HG03571 (cell line): ENCODE results near the gene TTC7B.

Source experiments
- ATAC-seq: cut with Tn5 transposase; IDR thresholded peaks from one replicate; pipeline ENCODE4 v1.9.1; 2021; ENCODE audit not compliant: unreplicated experiment

Gene TTC7B

DNA sequence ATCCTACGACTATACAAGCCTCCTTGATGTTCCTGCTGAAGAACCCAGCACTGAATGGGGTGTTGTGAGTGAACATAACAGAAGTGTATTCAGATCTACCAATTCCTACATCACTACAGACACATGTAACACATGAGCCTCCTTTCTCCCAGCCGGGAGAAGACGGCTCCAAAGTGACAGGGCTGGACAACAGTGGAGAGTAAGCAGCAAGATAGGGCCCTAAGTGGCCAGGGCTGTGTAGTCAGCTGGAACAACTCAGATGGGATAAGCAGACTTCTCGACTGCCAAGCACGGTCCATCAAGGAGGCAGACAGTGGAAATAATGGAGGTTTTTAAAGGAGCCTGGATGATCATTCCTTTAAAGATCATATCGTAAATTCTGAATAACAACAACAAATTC is 73.5 kb downstream of the TTC7B start:
- ATAC-seq = no peak

DNA sequence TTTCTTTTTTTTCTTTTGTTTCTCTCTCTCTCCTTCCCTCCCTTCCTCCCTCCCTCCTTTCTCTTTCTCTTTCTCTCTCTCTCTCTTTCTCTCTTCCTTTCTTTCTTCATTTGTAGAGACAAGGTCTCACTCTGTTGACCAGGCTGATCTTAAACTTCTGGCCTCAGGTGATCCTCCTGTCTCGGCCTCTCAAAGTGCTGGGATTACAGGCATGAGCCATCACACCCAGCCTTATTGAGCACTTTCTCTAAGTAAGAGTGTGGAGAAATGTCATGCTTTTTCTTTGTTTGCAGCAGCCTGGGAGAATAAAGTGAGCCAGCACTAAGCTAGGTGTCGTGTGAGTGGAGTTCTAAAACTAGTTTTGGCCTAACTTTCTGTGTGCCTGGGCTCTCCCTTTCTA is 74.0 kb downstream of the TTC7B start:
- ATAC-seq = no peak

DNA sequence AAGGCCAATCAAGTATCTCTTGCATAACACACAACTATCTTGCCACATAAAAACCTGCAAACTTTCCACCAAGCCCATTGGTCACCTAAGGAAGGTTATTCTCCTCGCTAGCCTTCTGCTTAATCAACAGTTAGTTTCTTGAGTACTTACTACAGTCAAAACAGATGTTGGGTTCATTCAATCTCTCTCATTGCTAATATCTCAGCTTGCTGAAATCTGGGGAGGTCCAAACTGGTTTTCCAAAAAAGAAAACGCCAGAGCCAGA is 74.6 kb downstream of the TTC7B start:
- no peak for ATAC-seq

DNA sequence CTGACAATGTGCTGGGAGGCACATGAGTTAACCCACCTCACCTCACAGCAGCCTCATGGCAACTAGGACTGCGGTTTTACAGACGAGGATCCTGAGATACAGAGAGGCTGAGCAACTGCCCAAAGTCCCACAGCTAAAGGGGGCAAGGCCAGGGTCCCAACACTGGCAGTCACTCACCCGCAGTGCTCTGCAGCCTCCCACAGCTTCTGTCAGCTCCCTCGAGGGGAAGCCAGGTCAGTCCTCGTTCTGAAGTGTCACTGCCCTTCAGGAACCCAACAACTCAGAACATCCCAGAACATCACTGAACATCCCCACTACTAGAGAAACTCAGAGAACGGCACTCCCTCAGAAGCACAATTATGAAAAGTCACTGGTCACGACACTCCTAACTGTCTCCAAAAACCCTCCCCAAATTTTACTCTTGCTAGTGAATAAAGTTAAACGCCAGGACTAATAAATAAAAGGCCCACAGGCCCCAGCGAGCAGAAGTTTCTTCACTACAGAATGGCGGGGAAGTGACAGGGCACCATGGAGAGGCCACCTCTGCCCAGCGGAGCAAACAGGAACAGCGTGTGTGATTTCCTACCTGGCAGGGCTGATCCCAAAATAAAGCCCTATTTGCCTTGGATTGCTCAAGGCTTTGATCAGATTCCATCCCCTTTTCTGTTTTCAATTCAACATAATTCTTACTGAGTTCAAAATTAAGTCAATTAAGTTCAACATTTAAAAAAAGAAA is 75.1 kb downstream of the TTC7B start:
- no peak for ATAC-seq

DNA sequence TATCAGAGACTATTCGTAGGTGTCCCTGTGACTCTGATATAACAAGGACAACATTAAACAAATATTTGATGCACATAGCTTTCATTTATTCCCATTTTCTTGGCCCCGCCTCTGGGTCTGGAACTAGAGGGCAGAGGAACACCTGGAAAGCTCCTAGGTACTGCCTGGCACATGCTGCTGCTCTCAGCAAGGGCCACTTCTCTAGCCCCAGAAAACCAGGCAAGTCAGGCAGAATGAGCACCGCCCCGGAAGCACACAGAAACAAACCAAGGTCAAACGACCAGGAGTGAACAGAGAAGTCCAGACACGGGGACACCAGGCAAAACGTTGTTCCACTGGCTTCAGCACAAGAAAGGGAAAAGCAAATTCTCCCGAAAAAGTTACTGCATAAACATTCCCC is 76.1 kb downstream of the TTC7B start:
- no peak for ATAC-seq

DNA sequence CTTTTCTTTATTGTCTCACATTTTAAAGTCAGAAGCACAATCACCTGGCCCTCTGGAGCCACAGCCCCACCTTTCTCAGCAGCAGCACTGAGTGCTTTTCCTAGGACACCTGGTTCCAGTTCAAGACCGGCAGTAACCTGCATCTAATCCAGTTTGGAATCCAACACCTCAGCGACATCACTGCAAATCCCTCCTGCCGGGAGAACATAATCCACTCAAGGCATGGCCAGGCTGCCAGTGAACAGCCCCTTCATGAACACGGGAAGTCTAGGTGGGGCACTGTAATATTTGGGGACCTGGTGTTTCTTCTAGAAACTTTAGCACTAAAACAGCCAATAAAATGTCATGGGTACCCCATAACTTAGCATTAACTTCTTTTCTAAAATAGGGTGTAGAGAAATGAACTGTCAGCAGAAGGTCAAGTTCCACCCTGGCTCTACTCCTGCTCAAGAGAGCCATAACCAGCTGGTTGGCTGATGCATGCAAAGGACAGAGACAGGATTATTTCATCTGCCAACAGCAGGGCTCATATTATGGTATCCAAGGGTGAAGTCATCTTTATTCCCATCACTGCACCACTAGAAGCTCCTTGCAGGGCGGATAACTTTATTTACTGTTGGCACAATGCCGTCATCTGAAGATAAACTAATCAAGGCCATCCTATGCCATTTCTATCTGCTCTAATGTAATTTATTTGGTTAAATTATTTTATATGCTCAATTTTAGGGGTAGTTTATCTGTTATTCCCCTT is 76.7 kb downstream of the TTC7B start:
- no peak for ATAC-seq

DNA sequence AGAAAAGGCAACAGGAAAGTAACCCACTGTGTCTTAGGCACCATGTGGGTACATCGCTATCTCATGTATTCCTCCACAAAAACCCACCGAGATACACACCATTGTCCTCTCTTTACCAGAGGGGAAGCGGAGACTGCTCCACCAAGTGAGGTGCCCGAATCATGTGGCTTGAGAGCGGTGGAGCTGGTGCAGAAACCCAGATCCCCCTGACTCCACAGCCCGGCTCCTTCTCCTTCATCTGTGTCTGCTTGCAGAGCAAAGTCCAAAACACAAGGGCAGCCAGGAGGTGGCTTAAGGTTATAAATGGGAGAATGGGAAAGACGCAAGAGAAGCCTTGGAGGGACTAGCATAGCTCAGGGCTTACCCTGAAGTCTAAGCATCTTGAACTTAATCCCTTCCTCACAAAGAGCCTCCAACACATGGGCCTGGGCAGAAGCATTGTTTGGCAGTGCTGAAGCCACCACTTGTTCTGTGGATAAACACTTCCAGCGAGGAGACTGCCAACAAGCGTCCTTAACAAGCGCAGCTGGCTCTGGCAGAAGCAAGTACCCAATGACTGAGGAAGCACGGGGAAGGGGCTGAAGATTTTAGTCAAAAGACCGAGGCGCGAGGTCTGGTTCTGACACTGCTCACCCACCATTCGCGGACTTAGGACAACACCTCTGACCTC is 83.0 kb downstream of the TTC7B start:
- no peak for ATAC-seq

DNA sequence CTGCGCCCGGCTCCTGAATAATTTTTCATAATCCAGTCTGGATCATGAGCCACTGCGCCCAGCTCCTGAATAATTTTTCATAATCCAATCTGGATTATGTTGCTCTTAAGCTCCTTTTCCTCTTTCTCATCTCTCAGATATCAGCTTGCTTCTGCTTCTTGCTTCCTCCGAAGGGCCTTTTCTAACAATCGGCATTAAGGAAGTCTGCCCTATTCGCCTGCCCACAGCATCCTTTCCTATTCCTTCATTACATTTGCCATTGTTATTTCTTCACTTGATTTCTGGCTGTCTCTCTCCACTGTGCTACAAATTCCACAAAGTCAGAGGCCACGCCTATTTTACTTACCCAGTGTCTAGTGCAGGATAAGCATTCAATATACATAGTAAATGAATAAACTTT is 83.5 kb downstream of the TTC7B start:
- no peak for ATAC-seq

DNA sequence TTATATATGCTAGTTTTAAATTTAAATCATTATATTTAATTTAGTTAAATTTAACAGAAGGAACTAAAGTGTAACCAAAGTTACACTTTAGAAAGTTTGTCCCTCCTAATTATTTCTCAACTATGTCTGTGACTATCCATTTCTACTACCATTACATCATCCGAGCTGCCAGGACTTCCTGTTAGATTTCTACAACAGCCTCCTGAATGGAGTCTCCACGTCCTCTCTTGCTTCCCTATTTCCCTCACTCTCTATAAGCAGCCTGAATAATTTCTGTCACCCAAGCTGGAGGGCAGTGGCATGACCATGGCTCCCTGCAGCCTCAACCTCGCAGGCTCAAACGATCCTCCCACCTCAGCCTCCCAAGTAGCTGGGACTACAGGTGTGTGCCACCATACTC is 84.1 kb downstream of the TTC7B start:
- no peak for ATAC-seq

DNA sequence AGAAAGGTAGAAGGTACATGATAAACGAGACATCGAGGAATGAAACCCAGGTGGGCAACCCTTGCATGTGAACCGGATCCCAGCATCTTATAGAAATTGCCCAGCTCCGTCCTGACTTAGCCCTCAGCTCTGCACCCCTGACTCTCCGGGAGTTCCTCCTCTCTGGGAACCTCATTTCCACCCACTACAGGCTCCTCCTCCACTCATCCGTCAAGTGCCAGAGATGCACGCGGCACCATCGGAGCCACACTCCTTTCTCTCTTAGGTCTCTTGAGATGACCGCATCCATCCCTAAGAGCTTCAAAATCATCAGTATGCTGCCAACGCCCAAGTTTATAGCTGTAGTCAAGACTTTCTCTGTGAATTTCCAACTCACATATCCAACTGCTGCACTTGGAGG is 84.7 kb downstream of the TTC7B start:
- ATAC-seq = no peak

DNA sequence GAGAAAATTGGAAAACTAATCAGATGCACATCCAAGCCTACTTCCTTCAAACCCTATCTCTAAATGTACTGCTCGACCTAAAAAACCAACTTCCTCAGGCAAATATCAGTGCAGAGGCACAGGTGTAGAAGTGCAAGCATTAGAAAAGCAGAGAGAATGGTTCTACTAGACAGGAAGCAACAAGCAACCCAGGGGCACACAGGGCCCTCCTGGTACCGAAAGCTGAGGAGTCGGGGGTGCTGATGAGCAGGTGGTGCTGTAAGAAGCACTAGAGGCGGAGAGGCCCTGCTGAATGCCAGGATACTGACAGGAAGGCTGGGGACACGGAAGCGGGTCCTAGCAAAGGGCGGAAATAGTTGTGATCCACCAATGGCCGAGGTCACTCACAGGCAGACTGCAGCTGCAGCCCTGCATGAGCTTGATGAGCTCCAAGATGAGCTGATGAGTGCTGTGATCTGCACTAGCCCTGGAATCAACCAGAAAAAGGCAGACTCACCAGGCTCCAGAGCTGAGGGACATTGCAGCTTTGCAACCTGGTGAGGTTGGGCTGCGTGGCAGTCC is 85.9 kb downstream of the TTC7B start:
- no peak for ATAC-seq

DNA sequence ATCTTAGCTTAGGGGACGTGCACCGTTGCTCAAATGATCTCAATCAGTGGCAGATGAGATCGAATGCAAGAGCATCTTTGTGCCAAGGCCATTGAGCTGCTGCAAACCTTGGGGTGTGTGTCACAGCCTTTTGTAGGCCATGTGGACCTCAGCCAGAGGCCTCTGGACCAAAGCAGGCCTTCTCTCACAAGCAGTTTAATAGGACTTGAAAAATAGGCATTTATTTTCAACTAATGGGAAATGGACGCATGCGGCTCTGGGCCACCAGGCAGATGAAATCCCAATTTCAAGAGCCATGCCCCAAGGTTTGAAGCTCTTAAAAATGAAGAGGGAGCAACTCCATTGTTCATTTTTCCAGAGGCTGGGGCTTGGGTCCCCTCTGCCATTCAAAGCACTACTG is 87.3 kb downstream of the TTC7B start:
- no peak for ATAC-seq

DNA sequence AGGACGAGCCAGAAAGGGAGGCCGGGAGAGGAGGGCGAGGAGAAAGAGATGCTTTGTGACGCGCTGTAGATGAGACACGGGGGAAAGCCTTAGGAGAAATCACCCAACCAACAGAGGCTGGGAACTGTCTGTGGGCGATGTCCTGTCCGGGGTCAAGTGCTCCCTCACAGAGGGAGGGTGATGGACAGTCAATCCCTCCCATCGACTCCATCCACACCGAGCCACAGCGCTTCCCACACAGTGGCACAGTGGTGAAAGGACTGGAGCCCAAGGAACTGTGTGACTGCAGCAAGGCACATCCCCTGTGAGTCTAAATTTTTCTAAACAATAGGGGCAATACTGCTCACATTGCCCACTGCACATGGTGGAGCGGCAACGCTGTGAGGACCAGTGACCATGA is 89.1 kb downstream of the TTC7B start:
- ATAC-seq = no peak

DNA sequence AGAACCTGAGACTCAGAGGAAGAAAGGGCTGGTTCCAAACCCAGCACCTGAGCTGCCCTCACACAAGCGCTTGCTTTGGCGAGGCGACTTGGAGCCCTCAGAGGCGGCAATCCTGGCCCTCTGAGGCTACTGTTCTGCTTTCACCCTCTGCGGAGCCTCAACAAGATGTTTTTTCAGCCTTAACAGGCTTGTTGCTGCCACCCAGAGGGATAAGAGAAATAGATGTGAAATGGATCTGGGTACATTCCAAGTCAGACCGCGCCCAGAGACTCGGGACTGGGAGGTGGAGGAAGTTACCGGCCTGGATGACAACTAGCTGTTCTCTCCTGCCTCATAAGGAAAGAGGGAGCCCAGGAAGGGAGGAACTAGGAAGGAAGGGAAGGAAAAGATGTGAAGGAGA is 89.6 kb downstream of the TTC7B start:
- ATAC-seq = no peak

DNA sequence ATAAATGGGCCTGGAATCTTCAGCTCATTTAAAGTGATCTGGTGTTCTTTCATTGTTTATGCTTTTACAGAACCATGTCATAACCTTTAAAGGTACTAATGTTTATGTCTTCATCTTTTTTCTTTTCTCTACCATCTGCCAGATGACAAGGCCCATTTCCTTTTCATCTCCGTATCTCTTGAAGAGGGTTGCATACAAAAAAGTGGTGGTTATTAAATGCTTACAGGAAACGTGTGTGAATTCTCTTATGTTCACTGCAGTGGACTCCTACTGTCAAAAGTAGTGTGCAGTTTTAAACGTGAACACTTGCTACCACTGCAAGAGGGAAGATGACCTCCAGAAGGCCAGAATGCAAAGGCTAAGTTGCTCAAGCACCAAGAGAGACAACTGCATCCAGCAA is 91.4 kb downstream of the TTC7B start:
- ATAC-seq = no peak

DNA sequence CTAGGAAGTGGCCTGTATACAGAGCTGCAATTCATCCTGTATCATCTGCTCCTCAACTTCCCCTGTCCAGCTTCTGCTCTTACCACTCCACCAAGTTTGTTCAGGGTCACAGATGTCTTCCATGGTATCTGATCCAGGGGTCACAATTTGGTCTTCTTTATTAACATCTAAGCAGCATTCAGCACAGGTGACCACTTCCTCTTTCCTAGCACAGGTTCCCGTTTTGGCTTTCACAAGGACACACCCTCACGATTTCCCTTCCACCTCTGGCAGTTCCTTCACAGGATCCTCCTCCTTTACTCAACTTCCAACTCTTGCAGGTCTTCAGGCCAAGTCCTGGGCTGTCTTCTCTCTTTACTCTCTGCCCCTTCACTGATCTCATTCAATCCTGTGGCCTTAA is 93.6 kb downstream of the TTC7B start:
- no peak for ATAC-seq

DNA sequence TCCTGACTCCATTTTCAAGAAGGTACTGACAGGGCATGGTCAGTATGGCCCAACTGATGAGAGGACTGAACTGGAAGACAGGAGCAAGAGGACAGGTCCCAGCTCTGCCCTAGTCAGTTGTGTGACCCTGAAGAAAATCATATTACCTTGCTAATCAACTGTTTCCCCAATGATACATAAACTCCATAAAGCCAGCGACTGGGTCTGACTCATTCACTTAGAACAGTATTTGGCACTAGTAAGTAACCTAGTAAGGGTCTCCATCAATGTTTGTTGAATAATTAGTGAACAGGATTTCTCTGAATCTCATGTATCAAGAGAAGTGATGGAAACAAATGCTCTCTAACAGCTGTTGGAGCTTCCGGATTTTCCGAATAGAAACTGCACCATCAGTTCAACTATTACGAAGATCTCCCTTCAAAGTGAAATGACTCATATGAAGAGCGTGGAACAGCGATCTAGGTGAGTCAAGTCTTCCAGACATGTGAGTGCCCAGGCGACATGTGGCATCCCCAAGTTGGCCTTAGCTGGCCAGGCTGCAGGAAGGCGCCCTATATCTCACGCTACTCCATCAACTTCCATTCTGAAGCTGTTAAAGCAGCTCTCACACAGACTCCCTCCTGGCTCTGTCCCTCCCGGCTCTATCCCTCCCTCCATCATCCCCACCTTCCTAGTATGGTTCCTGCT is 94.5 kb downstream of the TTC7B start:
- no peak for ATAC-seq

DNA sequence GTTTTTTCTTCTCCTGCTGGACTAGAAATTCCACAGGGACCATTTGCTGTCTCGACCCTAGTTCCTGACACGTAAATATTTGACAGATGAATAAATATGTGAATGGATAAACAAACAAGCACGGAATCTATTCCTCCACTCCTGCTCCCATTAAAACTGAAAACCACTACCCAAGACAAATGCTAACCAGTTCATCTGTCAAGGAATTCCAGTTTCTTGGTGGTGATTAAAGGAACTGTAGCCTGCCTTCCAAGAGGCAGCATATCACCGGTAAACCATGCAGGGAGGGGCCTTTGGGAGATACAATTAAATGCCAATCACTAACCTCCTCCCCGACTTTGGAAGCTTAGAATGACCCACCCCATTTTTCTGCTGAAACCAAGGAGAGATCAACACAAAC is 95.4 kb downstream of the TTC7B start:
- ATAC-seq = no peak

DNA sequence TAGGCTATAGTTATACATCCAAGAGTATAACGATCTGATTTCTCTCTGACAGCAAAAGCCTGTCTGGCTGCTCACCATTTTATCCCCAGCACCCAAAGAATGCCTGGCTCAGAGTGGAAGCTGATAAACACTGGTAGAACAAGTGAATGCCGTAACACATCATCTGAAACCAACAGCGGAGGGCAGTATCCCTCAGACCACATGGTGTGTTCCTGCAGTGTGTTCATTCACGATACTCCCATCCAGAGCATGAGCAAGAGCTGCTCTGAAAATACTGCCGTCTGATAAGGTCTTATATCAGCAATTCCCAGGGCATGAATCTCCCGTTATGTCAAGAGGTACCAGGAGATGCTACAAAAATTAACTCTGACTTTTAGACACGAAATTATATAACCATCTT is 95.9 kb downstream of the TTC7B start:
- no peak for ATAC-seq

DNA sequence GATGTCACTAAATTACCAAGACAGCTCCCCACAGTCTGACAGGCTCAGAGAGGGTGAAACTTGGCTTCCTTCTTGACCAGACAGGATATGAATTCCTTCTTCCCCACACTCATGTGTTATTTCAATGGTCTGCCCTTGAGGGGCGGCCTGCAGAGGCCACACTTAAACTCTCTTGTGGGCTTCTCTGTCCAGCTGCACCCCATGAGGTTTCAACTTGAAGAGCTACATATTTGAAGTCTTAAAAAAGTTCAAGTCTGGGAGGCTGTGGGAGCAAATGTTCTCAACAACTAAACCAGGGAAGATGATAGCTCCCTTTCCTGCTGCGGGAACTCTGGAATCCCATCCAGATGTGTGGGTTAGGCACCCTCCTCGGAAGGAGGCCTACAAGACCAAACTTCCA is 98.3 kb downstream of the TTC7B start:
- ATAC-seq = no peak

DNA sequence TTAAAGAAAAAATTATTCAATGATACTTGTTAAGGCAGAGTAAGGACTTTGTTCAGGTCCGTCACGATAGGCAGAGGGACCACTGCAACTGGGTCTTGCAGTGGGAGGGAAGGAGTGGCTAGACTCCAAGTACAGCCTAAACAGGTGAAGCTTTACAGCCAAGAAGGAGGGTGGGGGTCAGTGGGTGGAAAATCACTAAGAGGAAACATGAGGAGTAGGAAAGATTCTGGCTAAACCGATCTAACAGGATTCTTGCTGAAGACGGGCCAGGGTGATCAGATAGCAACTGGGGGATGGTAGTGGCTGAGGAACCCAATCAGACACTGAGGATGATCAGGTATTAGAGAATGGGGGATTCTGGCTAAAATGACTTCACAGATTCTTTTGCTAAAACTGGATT is 100.2 kb downstream of the TTC7B start:
- no peak for ATAC-seq

DNA sequence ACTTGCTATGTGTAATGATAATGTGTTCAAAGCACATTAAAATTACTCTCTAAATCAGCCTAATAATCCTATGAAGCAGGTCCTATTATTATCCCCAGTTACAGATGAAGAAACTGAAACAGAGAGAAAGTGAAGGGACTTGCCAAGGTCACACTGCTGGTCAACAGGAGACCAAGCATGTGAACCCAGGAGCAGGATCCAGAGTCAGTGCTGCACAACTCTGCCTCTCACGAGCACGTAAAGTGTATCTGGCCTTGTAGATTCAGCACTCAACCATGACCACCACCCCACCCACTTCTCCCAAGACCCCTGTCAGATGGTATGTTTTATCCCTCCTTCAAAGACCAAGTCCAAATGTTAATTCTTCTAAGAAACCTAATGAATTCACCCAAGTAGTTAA is 100.7 kb downstream of the TTC7B start:
- ATAC-seq = no peak
